MG63 (cell line): ENCODE measurements around the gene KCNJ5. TPM values are rescaled to one million over a fixed set of nuclear protein-coding genes. Genes with fewer than 3 reads are reported as not detected.

ENCODE experiments used
- DNase-seq: peaks from one replicate; pipeline ENCODE4 v3.0.0-alpha.2; 2020
- H3K27me3 ChIP-seq: fragments of 250-450 bp; sonication (Bioruptor Pico); 2 replicates; pipeline ENCODE4 v1.5.1; 2020; ENCODE audit warnings: mild to moderate bottlenecking, moderate library complexity
- H3K36me3 ChIP-seq: fragments of 250-450 bp; sonication (Bioruptor Pico); 2 replicates; pipeline ENCODE4 v1.5.1; 2020; ENCODE audit warnings: mild to moderate bottlenecking, moderate library complexity
- H3K4me3 ChIP-seq: fragments of 250-450 bp; sonication (Bioruptor Pico); 2 replicates; pipeline ENCODE4 v1.5.1; 2020; ENCODE audit warnings: mild to moderate bottlenecking, moderate library complexity
- H3K9me3 ChIP-seq: fragments of 250-450 bp; sonication (Bioruptor Pico); 2 replicates; pipeline ENCODE4 v1.5.1; 2020; ENCODE audit warnings: mild to moderate bottlenecking, moderate library complexity
- total RNA-seq: library from RNA; depleted of rRNA; stranded (reverse); fragments of >200 nt; shearing (Covaris generic); gene quantifications from 2 replicates; pipeline ENCODE4 v1.2.3, GENCODE V29; 2014; ENCODE audit warnings: low replicate concordance

Gene KCNJ5
- total RNA-seq, 1 experiment from 2014 or later: not detected

DNA sequence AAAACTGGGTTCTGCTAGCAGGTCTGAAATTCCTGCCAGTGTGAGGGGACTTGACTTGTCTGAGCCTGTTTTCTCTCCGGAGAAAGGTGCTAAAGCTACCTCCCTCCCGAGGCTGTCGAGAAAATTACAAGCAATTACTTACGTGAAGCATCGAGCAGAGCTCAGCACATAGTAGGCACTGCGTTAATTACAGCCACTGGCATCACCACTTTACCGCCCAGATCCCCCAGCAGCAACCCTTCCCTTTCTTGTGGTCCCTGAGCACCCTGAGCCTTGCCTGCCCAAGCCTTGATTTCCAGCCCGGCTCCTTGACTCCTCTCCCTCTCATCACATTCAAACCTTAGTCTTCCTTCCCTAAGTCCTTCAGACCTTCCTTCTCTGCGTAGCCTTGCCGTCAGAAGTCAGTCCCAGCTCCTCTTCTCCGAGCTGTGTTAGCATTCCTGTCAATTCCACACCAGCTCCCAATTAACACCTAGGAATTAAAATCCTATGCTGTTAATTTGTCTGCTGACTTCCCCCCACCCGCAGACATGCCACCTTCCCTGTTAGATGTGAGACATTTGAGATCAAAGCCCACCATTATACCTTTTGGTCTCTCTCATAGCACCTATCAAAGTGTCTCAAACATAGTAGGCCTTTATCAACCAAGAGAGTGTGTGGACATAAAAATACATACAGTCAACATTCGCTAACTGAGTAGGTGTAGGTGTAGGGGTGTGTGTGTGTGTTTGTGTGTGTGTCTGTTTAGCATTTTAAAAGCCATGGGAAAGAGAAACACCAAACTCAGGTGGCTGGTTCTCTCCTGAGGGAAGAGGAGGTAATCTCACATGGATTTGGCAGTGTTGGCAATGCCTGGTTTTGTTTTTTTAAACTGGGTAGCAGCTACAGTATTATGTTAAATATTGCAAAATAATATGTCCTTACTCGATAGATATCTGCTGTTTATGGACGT, 2.8 kb upstream of the KCNJ5 start:
- peaks cover 13% of the 10 kb centered on the region for H3K27me3 ChIP-seq
- no peak for DNase-seq
- H3K4me3 ChIP-seq: no peak overlapping the region
- H3K36me3 ChIP-seq: no peaks in the 10 kb centered on the region
- H3K9me3 ChIP-seq: no peaks in the 10 kb centered on the region

DNA sequence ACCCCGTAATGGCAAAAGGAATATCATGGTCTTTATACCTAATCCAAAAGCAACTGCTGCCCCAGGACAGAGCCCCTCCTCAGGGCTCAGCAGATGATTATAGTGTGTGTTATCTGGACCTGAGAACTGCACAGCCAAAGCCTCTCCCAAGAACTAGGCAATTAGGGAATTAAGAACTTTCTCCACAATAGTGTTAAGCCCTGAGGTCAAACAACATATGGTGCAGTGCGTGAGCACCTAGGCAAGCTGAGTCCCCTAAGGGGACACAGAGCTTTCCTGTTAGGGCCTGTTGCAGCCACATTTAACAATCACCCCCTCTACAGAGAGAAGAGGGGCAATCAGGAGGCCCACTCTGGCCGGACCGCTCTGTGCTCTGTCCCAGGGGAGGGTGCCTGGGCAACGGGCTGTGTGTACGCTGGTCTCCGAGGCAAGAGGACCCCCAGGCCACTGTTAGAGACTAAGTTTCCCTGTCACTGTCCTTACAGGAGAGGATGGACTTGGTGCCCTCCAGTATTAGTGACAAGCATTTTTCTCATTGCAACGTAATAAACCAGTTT, 1.4 kb upstream of the KCNJ5 start:
- DNase-seq: no peak
- Histone ChIP-seq H3K9me3 (no peaks in the 10 kb centered on the region), H3K4me3 (no peak overlapping the region), H3K27me3 (peaks cover 11% of the 10 kb centered on the region), H3K36me3 (no peaks in the 10 kb centered on the region)

DNA sequence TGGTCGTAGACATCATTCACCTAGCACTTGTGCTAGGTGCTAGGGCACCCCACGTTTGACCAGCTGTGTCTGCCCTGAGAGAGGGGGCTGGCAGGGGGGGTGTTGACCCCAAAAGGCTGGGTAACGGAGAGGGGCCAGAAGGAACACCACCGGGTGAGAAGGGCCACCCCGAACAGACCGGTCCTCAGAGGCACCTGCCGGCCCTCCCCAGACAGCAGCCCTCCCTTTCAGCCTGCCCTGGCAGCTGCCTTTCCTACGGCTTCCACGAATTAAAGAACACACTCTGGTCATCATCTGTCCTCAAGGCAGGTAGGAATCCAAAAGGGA, 977 bp upstream of the KCNJ5 start:
- H3K4me3 ChIP-seq: no peak overlapping the region
- H3K36me3 ChIP-seq: no peaks in the 10 kb centered on the region
- DNase-seq: no peak
- peaks cover 11% of the 10 kb centered on the region for H3K27me3 ChIP-seq
- no peaks in the 10 kb centered on the region for H3K9me3 ChIP-seq

DNA sequence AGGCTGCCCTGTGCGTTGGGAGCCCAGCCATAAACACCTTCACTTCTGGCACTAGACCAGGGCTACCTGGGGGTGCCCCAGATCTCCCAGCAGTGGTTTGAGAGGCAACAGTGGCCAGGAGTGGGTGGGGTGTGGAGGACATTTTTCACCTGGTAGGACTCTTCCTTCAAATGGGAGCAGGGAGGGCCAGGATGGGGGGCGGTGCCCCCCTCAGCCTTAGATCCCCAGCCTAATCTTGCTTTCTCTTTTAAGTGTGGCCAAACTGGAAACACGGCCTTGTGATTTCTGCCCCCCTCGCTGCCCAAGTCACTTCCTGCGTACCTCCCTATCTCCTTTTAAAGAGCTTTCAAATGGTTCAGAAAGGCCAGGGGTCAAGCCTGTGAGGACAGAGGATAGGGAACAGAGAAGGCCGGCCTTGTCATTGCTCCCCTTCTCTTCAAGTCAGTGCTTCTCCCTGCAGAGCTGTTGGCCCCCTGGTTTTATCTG, 800 bp downstream of the KCNJ5 start:
- Histone ChIP-seq H3K36me3 (no peaks in the 10 kb centered on the region), H3K27me3 (peaks cover 11% of the 10 kb centered on the region), H3K9me3 (no peaks in the 10 kb centered on the region), H3K4me3 (no peak overlapping the region)
- DNase-seq: no peak

DNA sequence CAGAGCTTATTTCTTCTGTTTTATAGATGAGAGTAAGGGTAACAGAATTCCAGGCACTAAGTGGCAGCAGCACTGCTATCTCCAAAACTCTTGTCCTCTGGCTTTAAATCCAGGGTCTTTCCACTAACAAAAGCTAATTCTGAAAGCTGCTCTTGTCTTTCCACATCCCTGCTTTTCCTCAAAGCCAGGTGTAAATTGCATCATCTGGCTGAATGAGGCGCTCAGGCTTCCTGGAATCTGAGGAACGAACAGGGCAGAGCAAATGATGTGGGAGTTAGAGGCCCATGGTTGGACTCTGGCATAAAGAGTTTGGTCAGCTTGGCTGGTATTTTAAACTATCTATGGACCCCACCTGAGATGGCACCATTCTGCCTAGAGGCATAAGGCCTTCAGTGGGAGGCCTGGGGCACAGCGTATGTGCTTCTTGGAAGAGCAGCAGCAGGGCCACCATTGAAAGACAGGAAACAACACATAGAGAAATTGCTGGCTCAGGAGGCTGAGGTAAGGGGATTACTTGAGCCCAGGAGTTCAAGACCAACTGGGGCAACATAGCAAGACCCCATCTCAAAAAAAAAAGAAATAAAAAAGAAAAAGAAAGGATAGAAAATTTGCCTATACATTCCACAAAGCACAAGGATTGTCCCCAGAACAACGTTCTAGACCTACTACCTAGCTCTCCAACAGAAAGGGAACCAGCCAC, 1.9 kb downstream of the KCNJ5 start:
- no peaks in the 10 kb centered on the region for H3K9me3 ChIP-seq
- H3K4me3 ChIP-seq: no peak overlapping the region
- DNase-seq: no peak
- no peaks in the 10 kb centered on the region for H3K36me3 ChIP-seq
- peaks cover 11% of the 10 kb centered on the region for H3K27me3 ChIP-seq

DNA sequence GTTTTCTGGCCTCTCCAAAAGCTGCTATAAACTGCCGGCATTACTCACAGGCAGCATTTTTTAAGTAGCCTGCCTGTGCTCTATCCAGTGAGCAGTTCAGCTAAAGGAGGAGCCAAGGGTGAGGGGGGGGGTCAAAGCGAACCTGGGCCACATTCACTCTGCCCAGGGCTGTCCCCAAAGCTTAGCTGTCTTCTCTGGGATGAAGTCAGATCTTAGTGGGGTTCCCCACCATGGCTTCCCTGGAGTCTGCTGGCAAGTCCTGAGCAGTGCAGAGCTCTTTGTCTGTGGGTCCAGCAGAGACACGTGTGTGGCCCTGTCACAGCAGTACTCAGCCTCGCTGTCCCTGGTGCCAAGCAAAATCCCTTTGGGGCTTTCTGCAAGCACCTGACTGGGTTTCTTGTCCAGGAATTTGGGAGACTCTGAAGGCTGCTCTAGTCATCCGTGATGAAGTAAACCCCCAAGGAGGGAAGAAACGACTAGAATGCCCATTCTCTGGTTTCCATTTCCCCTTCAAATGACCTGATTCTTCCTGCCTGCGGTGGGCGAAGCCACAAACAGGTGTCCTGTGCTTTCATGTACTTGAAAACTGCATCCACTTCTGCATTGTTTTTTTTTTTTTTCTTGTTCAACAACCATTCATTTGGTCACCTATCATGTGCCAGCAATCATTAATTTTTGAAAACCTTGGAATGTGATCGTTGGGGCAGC, 2.6 kb downstream of the KCNJ5 start:
- no peaks in the 10 kb centered on the region for H3K36me3 ChIP-seq
- no peak overlapping the region for H3K4me3 ChIP-seq
- peaks cover 11% of the 10 kb centered on the region for H3K27me3 ChIP-seq
- DNase-seq: no peak
- H3K9me3 ChIP-seq: no peaks in the 10 kb centered on the region

DNA sequence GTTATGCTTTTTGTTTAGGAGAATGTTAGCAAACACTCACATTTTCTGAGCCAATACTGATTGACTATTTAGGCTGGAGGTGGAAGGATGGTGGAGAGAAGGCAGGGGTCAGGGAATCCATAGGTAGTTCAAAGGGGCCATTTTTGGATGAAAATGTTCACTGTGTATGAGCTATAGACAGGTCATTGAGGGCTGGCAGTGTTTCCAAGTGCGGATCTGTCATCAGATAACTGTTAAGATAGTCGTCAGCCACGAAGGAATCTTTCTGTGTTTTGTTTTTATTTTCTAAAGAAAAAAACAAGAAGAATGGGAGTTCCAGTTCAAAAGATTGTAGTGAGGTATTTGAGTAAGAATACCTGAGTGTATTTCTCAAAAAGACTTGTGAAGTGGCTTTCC, 3.1 kb downstream of the KCNJ5 start:
- H3K4me3 ChIP-seq: no peak overlapping the region

DNA sequence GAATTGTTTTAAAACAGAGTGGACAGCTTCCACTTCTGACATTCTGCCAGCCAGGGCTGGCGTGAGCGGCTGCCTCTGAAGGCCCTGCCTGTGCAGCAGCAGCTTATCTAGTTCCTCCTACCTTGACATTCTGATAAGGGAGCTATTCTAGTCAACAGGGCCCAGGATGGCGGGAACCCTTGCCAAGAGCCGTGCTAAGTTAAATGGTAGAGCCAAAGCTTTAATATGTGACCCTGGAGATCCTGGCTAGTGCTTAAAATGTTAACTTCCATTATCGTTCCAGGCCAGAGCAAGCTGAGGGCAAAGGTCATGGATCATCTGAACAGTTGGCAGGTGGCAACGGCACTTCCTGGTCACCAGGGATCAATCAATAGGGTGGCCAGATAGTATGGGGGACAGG, 3.5 kb downstream of the KCNJ5 start:
- Histone ChIP-seq H3K9me3 (no peaks in the 10 kb centered on the region), H3K27me3 (peaks cover 8% of the 10 kb centered on the region), H3K36me3 (no peaks in the 10 kb centered on the region), H3K4me3 (no peak overlapping the region)
- no peak for DNase-seq

More for the DNA sequence above, 3.1 kb downstream of the KCNJ5 start:
- no peaks in the 10 kb centered on the region for H3K36me3 ChIP-seq
- no peak for DNase-seq
- no peaks in the 10 kb centered on the region for H3K9me3 ChIP-seq
- peaks cover 8% of the 10 kb centered on the region for H3K27me3 ChIP-seq

DNA sequence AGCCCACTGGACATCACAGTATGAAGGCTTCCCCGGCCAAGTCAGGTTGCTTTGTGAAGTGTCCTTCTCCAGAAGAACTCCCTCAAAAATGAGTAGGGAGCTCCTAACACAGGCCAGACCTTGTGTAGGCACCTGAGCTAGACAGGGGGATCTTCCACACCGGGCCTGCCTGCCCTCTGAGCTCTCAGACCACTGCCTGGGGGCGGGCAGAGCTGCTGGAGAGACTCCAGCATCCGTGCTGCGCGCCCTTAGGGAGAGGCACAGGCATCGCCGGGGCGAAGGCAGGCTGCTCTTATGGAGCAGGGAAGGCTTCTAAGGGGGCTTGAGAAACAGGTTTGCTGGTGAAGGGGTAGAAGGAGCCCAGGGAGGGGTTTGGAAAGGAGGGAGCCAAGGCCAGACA, 4.4 kb downstream of the KCNJ5 start:
- no peaks in the 10 kb centered on the region for H3K36me3 ChIP-seq
- no peaks in the 10 kb centered on the region for H3K9me3 ChIP-seq
- no peak for DNase-seq
- no peak overlapping the region for H3K4me3 ChIP-seq
- H3K27me3 ChIP-seq: peaks cover 3% of the 10 kb centered on the region

DNA sequence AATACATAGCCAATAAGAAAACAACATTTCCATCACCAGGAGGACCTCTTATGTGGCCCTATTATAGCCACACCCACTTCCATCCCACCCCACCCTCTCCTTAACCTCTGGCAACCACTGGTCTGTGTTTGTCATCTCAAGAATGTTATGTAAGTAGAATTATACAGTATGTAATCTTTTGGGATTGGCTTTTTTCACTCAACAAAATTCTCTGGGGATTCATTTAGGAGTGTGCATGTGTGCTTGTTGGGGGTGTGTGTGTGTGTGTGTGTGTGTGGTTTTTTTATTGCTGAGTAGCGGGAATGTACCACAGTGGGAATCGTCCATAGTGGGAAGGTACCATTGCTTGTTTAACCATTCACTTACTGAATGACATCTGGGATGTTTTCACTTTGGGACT, 5.2 kb downstream of the KCNJ5 start:
- H3K36me3 ChIP-seq: no peaks in the 10 kb centered on the region
- no peak for DNase-seq
- H3K4me3 ChIP-seq: no peak overlapping the region
- H3K9me3 ChIP-seq: no peaks in the 10 kb centered on the region
- H3K27me3 ChIP-seq: no peaks in the 10 kb centered on the region; the same call in 1 of the 2 replicates

DNA sequence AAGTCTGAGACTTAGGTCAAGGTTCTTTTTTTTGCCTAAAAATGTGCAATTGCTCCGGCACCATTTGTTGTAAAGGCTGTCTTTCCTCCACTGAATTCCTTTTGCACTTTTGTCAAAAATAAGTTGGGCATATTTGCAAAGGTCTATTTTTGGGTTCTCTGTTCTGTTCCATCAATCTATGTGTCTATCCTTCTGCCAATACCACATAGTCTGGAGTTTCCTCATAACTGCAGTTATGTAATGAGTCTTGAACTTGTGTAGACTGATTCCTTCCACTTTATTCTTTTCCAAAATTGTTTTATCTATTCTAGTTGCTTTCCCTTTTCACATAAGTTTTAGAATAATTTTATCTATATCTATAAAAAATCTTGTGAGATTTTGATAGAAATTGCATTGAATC, 6.7 kb downstream of the KCNJ5 start:
- Histone ChIP-seq H3K36me3 (no peaks in the 10 kb centered on the region), H3K9me3 (no peaks in the 10 kb centered on the region), H3K27me3 (no peaks in the 10 kb centered on the region; the same call in 1 of the 2 replicates), H3K4me3 (no peak overlapping the region)
- DNase-seq: no peak

DNA sequence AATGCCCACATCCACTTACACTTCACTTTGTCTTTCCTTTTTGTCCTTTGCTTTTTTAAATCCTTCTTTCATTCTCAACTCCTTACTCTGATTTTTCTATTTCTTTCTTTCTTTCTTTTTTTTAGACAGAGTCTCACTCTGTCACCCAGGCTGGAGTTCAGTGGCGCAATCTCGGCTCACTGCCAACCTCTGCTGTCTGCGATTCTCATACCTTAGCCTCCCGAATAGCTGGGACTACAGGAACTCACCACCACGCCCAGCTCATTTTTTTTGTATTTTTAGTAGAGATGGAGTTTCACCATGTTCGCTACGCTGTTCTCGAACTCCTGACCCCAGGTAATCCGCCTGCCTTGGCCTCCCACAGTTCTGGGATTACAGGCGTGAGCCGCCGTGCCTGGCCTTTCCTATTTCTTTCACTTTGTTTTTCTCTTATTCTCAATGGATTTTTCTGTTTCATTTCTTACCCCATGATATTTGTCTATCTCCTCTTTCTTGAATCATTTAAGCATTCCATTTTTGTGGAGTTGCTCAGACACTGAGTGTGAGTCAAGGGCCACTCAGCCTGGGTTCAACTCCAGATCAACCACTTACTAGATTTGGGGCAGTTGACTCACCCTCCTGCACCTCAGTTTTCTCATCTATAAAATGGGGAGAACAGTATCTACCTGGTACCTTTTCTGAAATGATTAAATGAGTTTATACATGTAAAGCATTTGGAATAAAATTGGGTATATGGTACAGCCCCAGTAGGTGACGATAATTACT, 7.6 kb downstream of the KCNJ5 start:
- no peaks in the 10 kb centered on the region for H3K9me3 ChIP-seq
- no peak for DNase-seq
- no peaks in the 10 kb centered on the region for H3K36me3 ChIP-seq
- H3K27me3 ChIP-seq: no peaks in the 10 kb centered on the region; the same call in 1 of the 2 replicates
- H3K4me3 ChIP-seq: no peak overlapping the region

DNA sequence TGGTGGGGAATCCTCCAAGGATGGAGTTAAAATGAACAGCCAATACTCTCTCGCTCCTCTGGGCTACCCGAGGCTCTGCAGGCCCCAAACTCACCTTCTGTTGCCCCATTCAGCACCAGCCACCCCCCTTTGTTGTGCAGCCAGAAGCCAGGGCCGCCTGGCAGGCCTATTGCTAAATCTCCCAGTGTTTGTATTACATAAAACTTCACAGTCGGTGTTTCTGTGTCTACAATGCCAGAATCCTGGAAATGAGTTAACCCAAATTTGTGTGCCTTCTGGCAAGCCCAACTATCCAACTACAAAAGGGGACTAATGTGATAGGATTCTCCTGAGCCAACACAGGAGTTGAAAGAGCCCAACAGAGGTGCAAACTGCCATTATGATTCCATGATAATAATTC, 9.3 kb downstream of the KCNJ5 start:
- no peak for DNase-seq
- no peak overlapping the region for H3K4me3 ChIP-seq
- no peaks in the 10 kb centered on the region for H3K36me3 ChIP-seq
- no peaks in the 10 kb centered on the region; the same call in 1 of the 2 replicates for H3K27me3 ChIP-seq
- H3K9me3 ChIP-seq: no peaks in the 10 kb centered on the region

DNA sequence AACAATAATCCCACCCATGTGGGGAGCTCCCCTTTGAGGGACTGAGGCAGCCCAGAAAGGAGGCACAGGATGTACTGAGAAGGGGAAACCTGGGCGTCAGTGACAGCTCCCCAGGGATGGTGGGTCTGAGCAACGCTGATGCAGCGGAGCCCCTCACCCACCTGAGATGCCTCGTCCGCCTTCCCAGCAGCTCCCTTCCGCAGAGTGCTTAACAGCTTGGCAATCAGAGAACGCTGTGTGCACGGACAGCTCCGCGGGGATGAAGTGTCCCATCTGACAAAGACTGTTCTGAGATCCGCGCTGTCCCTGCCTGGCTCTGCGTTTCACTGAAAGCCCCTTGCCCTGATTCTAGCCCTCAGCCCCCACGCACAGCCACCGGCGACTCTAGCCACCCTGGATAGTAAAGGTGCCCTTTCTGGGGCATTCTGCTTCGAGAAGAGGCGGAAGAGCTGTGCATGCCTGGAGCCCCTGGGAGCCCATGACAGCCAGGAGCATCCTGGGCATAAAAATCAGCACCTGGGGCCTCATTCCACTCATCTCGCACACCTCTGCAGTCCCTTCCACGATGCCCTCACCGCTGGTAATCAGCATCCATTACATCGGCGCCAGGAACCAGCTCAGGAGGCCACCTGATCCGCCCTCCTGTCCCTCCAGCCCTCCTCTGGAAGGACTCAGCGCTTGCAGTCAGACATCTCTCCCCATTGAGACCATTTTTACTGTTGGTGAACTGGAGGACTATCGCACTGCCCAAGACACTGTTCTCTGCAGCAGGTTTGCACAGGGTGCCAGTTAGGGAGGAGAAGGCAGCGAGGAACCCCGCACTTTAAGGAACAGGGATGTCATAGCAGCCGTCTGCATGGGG, 10.7 kb downstream of the KCNJ5 start:
- no peak for DNase-seq
- H3K9me3 ChIP-seq: no peaks in the 10 kb centered on the region
- no peaks in the 10 kb centered on the region; the same call in 1 of the 2 replicates for H3K27me3 ChIP-seq
- H3K4me3 ChIP-seq: no peak overlapping the region
- no peaks in the 10 kb centered on the region for H3K36me3 ChIP-seq

DNA sequence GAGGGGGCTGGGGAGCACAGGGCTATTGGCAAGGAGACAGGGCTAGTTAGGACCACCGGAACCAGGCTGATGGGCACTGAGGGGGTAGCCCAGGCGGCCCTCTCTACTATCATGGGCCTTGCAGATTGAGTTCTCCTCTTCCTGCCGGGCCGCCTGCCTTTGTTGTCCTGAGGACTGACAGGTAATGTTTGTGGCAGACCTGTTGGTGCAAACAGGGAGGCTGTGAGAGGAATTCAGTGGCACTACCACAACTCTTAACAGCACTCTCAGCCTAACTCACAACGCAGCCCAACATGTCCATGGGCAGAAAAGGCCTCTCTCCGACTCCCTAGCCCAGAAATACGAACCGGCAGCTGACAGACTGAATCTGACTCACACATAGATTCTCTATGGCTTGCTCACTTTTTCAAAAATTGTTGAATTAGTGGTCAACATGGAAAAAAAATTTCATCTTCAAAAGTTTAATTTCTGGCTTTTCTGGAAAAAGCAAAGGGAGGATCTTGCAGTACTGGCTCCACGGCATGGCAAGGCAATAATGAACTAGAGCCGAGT, 11.4 kb downstream of the KCNJ5 start:
- Histone ChIP-seq H3K9me3 (no peaks in the 10 kb centered on the region), H3K27me3 (no peaks in the 10 kb centered on the region; the same call in 1 of the 2 replicates), H3K4me3 (no peak overlapping the region), H3K36me3 (no peaks in the 10 kb centered on the region)
- DNase-seq: no peak
